ENCODE data around the gene FBXW9.
"Not testable (repeated sequence)": the region's sequence is repeated elsewhere in the genome, so short reads cannot be mapped to it uniquely, and the experiment has no call there.

FBXW9 gene

DNA sequence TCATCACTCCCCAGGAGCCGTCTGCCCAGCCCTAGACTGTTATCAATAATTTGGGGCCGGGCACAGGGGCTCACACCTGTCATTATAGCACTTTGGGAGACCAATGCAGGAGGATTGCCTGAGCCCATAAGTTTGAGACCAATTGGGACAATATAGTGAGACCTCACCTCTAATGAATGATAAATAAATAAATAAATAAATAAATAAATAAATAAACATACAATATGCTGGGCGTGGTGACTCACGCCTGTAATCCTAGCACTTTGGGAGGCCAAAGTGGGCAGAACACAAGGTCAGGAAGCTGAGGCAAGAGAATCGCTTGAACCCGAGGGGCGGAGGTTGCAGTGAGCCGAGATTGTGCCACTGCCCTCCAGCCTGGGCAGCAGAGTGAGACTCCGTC lies 16.9 kb upstream of the FBXW9 start:
- not testable (repeated sequence) for DNase-seq

DNA sequence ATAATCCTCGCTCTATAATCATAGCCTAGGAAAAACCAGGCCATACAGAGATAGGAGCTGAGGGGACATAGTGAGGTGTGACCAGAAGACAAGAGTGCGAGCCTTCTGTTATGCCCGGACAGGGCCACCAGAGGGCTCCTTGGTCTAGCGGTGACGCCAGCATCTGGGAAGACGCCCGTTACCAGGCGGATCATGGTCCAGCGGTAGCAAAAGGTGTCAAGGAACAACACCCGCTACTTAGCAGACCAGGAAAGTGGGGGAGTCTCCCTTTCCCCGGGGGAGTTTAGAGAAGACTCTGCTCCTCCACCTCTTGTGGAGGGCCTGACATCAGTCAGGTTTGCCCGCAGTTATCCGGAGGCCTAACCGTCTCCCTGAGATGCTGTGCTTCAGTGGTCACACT lies 15.6 kb upstream of the FBXW9 start:
- not testable (repeated sequence) for DNase-seq

DNA sequence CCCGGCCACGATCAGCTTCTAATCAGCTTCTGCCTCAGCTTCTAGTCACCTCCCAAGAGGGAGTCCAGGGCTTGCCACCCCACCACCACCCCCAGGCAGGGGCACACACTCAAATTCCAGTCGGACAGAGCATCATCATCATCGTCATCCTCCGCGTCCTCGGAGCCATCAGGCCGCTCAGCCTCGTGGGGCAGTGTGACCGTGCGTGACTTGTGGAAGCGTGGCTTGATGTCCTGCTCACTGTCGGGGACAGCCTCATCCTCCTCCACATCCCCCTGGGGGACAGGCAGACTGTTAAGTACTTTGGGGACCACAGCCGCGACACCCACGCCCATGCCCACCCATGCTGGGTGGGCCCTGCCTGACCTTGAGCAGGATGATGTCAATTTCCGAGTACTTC lies 14.8 kb upstream of the FBXW9 start:
- DNase-seq = no peak

DNA sequence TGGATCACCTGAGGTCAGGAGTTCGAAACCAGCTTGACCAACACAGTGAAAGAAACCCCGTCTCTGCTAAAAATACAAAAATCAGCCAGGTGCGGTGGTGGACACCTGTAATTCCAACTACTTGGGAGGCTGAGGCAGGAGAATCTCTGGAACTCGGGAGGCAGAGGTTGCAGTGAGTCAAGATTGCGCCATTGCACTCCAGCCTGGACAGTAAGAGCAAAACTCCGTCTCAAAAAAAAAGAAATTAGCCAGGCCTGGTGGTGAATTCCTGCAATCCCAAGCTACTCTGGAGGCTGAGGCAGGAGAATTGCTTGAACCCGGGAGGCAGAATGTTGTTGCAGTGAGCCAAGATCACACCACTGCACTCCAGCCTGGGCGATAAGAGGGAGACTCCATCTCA lies 12.2 kb upstream of the FBXW9 start:
- DNase-seq = no peak

DNA sequence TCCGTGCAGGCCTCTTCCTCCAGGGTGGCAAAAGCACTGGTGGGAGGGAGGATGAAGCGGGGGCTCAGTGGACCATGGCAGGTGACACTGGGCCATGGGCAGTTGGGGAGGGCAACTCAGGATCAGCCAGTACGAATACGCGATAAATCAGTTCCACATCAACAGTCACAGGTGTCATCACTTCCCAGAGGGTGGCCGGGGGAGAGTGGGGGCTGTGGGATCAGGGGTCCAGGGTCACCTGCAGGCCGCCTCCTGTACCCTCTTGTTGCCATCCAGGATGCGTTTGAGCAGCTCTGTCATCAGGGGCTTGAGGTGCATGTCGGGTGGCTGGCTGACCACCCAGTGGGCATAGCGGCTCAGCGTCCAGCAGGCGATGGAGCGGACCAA lies 9.9 kb upstream of the FBXW9 start:
- no peak for DNase-seq

DNA sequence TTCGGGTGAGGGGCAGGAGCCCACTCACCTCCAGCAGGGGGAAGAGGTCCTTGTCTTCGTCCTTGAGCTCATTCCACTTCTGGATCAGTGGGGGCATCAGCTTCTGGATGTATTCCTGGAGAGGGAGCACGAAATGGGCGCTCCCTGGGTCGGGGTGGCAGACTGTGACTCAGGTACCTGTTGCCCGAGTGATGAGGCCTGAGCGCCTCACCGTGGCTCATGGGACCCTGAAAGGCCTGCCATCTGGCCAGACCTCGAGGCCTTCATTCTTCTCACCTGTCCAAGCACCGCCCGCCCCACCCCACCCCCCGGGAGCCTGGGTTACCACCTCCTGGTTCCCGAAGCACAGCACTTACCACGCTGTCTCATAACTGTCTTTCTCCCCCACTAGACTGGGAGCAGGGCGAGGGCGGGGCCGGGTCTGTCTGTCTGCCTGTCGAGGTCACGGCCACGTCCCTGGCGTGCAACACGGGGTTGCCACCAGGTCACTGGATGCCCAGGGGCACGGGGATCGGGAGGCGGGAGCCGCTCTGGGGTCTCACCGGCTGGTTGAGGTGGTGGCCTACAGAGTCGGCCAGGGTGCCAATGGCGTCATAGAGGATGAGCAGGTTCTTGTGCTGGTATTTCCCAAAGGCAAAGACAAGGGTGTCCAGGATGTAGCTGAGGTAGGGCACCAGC lies 9.4 kb upstream of the FBXW9 start:
- no peak for DNase-seq

DNA sequence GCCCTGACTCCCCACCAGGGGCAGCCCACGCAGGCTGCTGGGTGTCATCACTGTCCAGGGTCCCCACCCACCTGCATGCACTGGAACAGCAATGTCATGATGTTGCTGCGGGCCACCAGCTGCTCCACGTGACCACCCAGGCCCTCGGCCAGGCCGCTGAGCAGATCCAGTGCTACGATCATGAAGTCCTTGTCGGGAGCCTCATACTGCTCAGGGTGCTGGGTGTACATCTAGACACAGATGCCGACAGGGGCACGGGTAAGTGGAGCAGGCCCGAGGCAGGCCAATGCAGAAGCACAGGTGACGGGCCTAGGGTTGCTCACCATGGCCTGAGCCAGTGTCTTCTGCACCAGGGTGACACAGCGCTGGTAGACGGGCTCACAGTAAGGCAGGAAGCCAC lies 8.7 kb upstream of the FBXW9 start:
- no peak for DNase-seq

DNA sequence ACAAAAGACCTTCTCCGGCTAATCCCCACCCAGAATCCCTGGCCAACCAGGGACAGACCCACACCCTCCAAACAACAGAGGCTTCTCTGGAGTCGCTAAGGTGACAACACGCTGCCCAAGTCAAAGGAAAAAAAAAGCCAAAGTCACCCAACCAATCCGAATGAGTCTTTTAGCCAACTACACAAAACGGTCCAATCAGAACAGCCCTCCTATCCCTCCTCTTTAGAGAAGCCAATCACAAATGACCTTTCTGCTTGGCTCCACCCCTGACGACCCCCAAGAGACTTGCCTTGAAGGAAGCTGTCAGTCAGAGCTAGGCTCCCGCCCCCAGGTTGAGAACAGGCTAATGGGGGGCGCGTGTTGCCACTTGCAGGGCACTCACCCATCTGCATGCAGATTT lies 6.6 kb upstream of the FBXW9 start:
- peak; percentile 74 for DNase-seq

DNA sequence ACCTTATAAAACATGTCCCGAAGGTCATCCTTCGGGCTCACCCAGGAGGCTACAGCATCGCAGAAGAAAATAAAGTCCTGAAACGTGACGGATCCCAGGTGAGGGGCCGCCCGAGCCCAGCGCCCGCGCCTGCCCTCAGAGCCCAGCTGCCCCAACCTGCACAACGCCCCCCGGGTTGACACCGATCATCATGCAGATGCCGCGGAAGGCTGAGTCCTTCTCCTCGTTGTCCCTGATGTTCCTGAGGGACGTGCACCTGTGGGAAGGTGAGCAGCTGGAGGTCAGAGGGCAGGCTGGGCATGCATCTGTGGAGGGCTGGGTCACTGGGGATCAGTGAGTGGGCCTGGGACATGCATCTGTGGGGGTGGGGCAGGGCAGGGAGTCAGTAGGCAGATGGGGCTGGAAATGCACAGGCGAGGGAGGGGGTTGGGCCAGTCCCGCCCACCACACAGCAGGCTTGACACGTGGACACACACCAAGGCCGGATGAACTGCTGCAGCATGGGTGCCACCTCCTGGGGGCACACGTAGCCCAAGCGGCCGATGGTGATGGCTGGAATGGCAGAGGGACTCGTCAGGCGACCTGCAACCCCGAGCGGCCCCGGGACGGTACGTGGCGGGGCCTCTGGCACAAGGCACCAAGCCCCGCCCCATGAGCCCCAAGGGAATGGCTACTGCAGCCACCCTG lies 5.3 kb upstream of the FBXW9 start:
- DNase-seq = no peak

DNA sequence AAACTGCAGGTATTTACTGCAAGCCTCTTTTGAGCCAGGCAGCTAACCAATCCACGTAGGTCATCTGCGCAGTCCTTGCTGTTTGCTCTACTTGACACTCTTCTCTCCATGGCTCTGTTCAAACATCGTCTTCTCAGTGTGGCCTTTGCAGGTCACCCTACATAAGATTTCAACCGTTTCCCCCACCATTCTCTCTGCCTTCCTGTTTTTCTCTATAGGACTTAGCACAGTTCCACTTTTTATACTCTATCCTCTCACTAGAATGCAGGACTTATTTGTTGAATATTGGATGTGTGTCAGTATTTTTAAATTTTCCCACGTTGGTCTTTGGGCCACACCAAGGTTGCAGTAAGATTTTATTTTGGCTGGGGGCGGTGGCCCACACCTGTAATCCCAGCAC lies 1.7 kb upstream of the FBXW9 start:
- DNase-seq = no peak

DNA sequence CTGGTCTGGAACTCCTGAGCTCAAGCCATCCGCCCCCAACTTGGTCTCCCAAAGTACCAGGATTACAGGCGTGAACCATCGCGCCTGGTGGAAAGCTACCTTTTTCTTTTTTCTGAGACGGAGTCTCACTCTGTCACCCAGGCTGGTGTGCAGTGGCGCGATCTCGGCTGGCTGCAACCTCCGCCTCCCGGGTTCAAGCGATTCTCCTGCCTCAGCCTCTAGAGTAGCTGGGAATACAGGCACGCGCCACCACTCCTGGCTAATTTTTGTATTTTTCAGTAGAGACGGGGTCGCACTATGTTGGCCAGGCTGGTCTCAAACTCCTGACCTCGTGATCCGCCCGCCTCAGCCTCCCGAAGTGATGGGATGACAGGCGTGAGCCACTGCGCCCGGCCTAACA lies 994 bp upstream of the FBXW9 start:
- not testable (repeated sequence) for DNase-seq

DNA sequence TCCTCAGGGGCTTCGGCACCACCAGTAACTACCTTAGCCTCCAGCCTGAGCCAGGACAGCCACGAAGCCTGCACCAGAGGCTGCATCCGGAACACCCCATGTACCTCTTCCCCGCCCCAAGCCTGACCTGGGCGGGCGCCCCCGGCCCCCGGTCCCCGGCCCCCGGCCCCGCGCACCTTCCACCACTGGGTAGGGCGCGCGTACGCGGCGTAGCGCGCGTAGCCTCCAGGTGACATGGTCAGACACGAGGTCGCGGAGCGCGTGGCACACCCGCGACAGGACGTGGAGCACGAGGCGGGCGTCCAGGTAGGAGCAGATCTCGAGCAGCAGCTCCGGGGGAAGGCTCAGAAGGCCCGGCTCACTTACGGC lies 450 bp downstream of the FBXW9 start:
- DNase-seq = no peak

DNA sequence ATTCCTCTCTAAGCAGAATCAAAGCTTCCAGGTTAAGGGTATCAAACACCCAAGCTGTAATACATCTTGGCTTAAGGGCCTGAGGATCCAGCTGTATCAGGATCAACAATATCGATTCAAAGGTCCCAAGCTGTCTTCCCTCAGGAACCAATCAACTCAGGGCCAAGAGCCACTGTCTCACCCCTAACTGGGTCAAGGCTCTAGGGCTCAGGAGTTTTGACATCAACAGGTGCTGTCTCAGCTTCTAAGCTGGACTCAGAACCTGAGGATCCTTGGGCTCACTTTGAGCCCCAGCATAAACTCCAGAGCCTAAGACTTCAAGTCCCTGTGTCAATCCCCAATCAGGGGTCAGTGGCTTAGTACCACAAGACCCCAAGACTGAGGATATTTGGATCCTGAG lies 917 bp downstream of the FBXW9 start:
- no peak for DNase-seq

DNA sequence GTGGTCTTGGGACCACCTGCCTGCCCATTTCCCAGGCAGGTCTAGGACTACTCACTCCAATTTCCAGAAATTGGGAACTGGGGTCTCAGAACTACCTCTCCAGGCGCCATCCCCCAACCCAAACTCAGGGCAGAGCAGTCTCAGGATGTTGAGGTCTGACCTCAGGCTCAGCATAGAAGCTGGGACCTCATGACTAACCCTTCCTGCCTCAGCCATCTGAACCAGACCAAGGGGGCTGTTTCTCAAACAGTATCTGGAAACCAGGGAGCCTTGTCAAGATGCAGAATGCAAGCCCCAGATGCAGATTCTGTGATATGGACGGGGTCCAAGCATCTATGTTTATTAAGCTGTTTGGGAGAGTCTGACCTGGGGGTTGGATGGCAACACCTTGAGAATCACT lies 1.3 kb downstream of the FBXW9 start:
- no peak for DNase-seq

DNA sequence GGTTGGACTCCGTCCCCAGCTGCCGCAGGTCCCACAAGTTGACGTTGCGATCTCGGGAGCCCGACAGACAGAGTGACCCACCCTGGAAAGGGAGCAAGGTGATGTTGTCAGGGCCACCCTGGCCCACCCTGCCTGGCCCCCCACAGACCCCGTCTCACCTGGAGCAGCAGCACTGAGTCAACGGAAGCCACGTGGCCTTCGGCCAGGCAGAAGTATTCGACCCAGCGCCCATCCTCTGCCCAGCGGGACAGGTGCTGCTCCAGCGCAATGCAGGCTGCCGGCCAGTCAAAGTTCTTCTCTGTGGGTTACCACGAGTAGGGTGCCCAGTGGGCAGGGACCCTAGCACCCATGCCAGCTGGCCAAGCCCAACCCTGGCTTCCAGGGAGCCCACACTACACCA lies 1.8 kb downstream of the FBXW9 start:
- DNase-seq = no peak

DNA sequence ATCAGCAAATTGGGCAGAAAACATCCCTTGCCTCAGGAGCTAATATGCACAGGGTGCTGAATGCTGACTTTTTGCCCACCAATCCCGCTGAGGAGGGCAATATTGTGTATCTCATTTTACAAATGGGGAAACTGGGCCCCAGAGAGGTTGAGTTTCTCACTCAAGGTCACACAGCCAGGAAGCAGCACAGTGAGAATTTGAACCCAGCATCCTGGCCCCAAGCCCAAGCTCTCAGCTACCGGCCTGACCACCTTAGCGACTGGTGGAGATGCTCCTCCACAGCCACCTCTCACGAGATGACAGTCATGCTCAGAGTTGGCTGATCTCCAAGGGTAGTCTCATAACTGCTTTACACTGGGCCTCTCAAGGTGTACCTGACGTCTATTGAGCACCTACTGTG lies 3.5 kb downstream of the FBXW9 start:
- DNase-seq = no peak

DNA sequence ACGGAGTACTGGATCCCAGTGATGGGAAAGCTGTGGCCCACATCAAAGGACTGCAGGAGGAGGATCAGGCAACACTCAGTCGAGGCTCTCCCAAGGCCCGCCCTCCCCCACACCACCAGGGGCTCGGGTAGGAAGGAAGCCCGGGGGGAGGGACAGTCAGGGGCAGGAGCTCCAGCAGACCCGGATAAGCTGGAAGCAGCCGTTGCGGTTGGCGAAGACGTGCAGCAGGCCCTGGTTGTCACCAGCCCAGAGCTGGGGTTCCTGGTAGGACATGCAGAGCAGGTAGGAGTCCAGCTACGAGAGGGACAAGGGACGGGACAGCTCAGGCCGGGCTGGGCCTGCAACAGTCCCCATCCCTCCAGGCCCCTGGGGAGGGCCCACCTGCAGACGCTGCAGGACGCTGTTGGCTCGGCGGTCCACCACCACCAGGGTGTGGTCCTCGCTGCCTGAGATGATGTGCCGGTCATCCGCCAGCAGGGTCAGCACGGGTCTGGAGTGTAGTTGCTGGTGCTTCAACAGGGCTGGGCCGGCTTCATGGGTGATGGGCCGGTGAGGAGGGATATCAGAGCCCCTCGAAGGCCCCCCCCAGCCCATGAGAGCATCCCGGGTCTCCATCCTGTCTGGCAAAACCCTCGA lies 6.7 kb downstream of the FBXW9 start:
- DNase-seq = no peak

DNA sequence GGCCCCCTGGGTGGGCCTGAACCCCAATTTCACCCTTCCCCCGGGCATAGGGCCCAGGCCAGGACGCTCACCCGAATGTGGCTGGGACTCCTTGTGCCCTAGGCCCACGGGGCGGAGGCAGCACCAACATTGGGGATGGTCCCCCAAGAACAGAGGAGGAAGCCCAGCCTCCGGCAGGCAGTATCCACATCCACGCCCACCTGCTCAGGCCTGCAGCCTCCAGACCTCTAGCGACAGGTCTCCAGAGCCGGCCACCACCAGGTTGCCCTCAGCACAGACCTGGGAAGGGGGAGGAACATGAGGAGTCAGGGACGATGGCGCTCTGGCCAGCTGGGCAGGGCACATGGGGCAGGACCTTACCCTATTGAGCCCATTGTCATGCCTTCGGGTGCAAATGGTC lies 7.4 kb downstream of the FBXW9 start:
- DNase-seq = no peak

DNA sequence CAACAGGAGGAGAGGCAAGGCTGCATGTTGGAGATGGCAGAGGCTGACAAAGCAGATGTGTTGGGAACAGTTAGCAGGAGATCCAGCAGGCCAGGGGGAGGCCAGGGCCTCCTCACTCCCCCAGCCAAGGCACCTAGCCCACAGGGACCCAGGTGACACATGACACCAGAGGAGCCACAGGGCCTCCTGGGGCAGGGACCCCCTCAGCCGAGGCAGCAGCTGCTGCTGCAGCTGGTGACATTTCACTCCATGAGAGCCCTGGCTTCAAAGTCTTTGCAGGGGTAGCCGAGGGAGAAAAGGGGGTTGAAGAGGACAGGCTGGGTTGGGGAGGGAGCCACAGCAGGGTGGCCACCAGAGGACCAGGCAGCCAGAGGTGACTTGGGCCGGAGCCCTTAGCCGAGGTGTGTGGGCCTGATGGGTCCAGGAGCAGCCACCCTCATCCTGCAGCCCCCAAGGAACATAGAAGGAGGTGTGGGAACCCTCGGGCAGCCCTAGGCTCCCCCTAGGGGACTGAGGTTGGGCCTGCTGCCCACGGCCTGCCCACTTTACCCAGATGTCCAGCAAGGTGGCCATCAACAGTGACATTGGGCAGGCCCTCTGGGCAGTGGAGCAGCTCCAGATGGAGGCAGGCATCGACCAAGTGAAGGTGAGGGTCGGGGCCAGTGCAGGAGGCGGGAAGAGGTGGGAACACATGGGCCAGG lies 8.8 kb downstream of the FBXW9 start, which contains the start of gene GNG14:
Gene GNG14, plus strand, starts transcription at position 503 of the 701 bp plus-strand sequence. Its CDS starts 51 bp downstream, at position 554.
- DNase-seq = no peak

DNA sequence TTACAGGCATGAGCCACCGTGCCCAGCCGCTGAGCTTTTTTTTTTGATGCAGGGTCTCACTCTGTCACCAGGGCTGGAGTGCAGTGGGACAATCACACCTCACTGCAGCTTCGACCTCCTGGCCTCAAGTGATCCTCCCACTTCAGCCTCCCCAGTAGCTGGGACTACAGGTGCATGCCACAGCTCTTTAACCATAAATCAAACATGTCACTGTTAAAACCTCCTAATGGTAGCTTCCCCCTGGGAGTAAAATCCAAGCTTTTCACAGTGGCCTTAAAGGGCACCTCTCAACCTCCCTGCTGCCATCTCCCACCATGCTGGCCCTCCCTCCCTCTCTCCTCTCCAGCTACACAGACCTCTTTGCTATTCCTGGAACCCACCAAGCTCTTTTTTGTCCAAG lies 10.6 kb downstream of the FBXW9 start:
- DNase-seq = no peak

DNA sequence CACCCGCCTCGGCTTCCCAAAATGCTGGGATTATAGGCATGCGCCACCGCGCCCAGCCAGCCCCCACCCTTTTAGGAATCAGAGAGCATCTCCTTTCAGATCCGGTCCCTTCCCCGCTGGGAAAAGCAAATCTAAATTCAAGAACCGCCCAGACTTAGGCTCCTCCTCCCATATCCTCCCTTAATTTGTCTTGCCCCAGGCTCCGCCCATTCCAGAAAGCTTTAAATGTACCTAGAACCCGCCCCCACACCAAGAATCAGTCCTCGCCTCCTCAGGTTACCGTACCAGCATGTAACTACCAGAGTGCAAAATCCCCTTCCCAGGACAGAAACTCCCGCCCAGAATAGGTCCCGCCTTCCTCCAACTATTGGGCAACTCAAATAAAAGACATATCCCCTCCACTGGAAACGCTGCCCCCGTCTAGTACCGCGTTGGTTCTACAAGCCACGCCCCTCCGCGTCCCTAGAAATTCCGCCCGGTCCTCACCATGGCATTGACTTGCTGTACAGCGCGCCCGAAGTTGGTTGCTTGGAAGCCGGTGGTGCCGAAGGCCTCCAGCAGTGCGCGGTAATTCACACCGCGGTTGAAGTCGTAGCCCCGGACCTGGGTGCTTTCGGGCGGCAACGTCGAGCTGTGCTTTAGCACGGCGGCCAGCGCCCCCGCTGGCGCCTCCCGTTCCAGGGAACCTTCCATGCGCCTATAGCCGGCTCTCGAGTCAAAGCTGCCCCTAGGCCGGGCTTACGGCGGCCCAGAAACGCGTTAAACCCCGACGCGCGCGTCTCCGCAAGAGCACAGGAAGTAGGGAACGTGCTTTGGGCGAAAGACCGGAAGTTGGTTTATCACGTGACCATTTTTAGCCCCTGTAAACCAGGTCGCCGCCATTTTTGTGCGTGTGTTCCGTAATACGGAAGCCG lies 15.1 kb downstream of the FBXW9 start, which contains the start of gene DHPS:
Gene DHPS, minus strand, starts transcription at position 807 of the 914 bp plus-strand sequence. Its CDS starts 114 bp downstream, at position 693.
- DNase-seq = peak; percentile 99

DNA sequence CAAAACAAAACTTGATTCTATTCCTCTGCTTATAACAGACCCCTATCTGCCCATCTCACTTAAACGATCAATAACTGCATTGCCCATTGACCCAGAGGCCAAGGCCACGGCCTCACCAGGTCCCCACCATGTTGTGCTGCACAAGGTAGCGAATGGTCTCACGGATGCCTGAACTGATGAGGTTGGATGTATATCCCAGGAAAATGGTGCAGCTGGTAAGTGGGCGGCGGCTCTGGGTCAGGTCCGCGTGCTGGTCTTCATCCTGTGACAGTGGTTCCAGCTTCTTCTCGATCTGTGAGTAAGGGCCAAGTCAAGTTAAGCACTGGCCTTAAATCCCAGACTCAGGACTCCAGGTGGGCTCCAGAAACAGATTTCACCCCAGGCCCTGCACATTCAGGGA lies 16.4 kb downstream of the FBXW9 start:
- no peak for DNase-seq

DNA sequence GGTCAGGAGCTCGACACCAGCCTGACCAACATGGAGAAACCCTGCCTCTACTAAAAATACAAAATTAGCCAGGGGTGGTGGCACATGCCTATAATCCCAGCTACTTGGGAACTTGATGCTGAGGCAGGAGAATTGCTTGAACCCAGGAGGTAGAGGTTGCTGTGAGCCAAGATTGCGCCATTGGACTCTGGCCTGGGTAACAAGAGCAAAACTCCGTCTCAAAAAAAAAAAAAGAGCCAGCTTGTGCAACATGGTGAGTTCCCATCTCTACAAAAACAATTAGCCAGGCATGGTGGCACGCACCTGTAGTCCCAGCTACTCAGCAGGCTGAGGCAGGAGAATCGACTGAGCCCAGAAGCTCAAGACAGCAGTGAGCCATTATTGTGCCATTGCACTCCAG lies 18.4 kb downstream of the FBXW9 start:
- DNase-seq = not testable (repeated sequence)
